A673 (cell line): ENCODE measurements around the gene RAG2. TPM values are rescaled to one million over a fixed set of nuclear protein-coding genes. Genes with fewer than 3 reads are reported as not detected.

Experiments used
- BruUV-seq: library from RNA; stranded (reverse); fragments of 400-500 nt; replicated peaks from 2 replicates; lab custom pipeline; 2021; lab: Mats Ljungman, UMichigan
- CTCF ChIA-PET: fragments of 300-600 bp; sonication (Branson Sonifier 250); formaldehyde crosslinking; loops from one replicate; lab custom pipeline; 2022; ENCODE audit warnings: antibody characterized with exemption; lab: Charles Lee
- POLR2A ChIA-PET: fragments of 300-600 bp; sonication (Branson Sonifier 250); formaldehyde crosslinking; loops from one replicate; lab custom pipeline; 2022; ENCODE audit warnings: antibody characterized with exemption; ENCODE audit not compliant: low non-redundant PET; lab: Charles Lee
- DNase-seq: peaks from one replicate; pipeline ENCODE4 v3.0.0-alpha.2; 2015; ENCODE audit warnings: low spot score
- H3K27ac ChIP-seq: fragments of 200-600 bp; sonication (generic); 2 replicates; pipeline ENCODE4 v1.5.1; 2016; ENCODE audit warnings: mixed run types, low read depth, mild to moderate bottlenecking, mixed read lengths, antibody characterized with exemption, low read length; ENCODE audit not compliant: poor library complexity, severe bottlenecking
- H3K27me3 ChIP-seq: fragments of 200-600 bp; sonication (generic); replicated peaks from 2 replicates; pipeline ENCODE4 v1.6.1; 2017; ENCODE audit warnings: mixed run types, low read depth, mild to moderate bottlenecking, mixed read lengths, antibody characterized with exemption, low read length; ENCODE audit not compliant: insufficient read depth, poor library complexity
- H3K36me3 ChIP-seq: fragments of 200-600 bp; sonication (generic); 2 replicates; pipeline ENCODE4 v1.6.1; 2016; ENCODE audit warnings: mixed run types, mild to moderate bottlenecking, mixed read lengths, antibody characterized with exemption, low read length; ENCODE audit not compliant: insufficient read depth, poor library complexity, severe bottlenecking
- H3K4me1 ChIP-seq: fragments of 200-600 bp; sonication (generic); 2 replicates; pipeline ENCODE4 v1.6.1; 2017; ENCODE audit warnings: mixed run types, mild to moderate bottlenecking, mixed read lengths, antibody characterized with exemption, low read length; ENCODE audit not compliant: insufficient read depth, poor library complexity, severe bottlenecking
- H3K4me3 ChIP-seq: fragments of 200-600 bp; sonication (generic); 2 replicates; pipeline ENCODE4 v1.5.1; 2016; ENCODE audit warnings: low read depth, mixed run types, mild to moderate bottlenecking, mixed read lengths, low read length; ENCODE audit not compliant: poor library complexity, severe bottlenecking
- H3K9me3 ChIP-seq: fragments of 200-600 bp; sonication (generic); 2 replicates; pipeline ENCODE4 v1.6.1; 2016; ENCODE audit warnings: mixed run types, low read depth, mild to moderate bottlenecking, mixed read lengths, antibody characterized with exemption, low read length; ENCODE audit not compliant: poor library complexity, severe bottlenecking
- EZH2 ChIP-seq: fragments of 200-600 bp; sonication (generic); IDR thresholded peaks from 2 replicates; pipeline ENCODE4 v1.6.1; 2017; ENCODE audit warnings: borderline replicate concordance, low read depth, mild to moderate bottlenecking, mixed read lengths, antibody characterized with exemption, low read length; ENCODE audit not compliant: poor library complexity, severe bottlenecking
- intact Hi-C: fragments of 100-400 bp; cut with micrococcal nuclease; formaldehyde crosslinking; loops from one replicate; pipeline ENCODE4 v1.10.0; 2022; ENCODE audit not compliant: unreplicated experiment
- total RNA-seq: library from RNA; stranded (reverse); gene quantifications from 2 replicates; pipeline ENCODE4 v1.2.3, GENCODE V29; 2021
- TF ChIP-seq, protein P1 (sequence below): fragments of 300-800, 200-600 bp; sonication (generic); conservative IDR thresholded peaks from 2 replicates; pipeline ENCODE4 v1.5.1; 2017; ENCODE audit warnings: low read depth, mild to moderate bottlenecking, antibody characterized with exemption, low read length, moderate library complexity, mixed read lengths

The RAG2 gene
- total RNA-seq, 1 experiment from 2014 or later, result not detected

DNA sequence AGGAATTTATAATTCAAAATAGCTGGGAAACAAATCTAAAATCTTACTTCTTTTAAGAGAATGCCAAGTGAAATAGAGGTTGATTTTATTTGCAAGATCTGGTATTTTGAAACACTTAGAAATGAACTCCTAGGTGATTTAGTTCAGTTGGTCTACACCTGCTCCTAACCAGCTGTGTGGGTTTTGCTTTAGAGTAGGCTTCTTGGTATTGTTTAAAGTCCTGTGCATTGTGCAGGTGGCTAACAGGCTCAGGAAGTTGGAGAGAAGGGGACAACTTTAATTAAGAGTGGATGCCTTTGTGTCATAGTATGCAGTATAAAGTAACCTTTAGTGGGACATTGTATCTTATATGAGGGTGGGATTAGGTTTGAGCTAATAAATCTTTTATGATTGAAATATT lies 4.1 kb upstream of the RAG2 start:
- Histone ChIP-seq H3K4me1 (no peaks in the 10 kb centered on the region), H3K36me3 (no peaks in the 10 kb centered on the region), H3K4me3 (no peak overlapping the region), H3K27ac (no peak overlapping the region), H3K27me3 (no peaks in the 10 kb centered on the region), H3K9me3 (no peaks in the 10 kb centered on the region)
- no peak for DNase-seq
- ChIA-PET POLR2A (no interaction called here), CTCF (no interaction called here)
- no peak for TF ChIP-seq EZH2
- TF ChIP-seq, protein P1, sequence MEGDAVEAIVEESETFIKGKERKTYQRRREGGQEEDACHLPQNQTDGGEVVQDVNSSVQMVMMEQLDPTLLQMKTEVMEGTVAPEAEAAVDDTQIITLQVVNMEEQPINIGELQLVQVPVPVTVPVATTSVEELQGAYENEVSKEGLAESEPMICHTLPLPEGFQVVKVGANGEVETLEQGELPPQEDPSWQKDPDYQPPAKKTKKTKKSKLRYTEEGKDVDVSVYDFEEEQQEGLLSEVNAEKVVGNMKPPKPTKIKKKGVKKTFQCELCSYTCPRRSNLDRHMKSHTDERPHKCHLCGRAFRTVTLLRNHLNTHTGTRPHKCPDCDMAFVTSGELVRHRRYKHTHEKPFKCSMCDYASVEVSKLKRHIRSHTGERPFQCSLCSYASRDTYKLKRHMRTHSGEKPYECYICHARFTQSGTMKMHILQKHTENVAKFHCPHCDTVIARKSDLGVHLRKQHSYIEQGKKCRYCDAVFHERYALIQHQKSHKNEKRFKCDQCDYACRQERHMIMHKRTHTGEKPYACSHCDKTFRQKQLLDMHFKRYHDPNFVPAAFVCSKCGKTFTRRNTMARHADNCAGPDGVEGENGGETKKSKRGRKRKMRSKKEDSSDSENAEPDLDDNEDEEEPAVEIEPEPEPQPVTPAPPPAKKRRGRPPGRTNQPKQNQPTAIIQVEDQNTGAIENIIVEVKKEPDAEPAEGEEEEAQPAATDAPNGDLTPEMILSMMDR, result no peak
- intact Hi-C loops, result no loop called here
- BruUV-seq, result no TSS peak

DNA sequence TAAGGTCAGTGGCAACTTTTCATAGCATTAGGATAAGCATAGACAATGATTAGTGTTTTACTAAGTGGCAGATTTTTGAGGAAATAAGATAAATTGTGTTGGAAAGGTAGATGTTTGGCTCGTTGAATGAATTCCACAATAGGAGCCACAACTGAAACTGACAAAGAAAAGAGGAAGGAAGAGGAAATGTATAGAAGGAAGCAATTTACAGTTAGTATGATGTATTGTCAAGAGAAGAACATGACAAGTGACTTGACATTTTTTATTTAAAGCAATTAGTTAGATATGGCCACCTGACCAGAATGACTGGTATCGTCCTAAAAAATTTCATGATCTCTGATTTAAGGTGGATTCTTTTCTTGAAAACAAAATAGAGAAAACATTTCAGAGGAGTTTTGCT lies 3.1 kb upstream of the RAG2 start:
- CTCF ChIA-PET, result no interaction called here
- Histone ChIP-seq H3K4me3 (no peak overlapping the region), H3K4me1 (no peaks in the 10 kb centered on the region), H3K9me3 (no peaks in the 10 kb centered on the region), H3K36me3 (no peaks in the 10 kb centered on the region), H3K27me3 (no peaks in the 10 kb centered on the region), H3K27ac (no peak overlapping the region)
- TF ChIP-seq, protein P1, result no peak
- TF ChIP-seq EZH2, result no peak
- intact Hi-C loops, result no loop called here
- POLR2A ChIA-PET, result no interaction called here
- DNase-seq, result no peak
- no TSS peak for BruUV-seq

DNA sequence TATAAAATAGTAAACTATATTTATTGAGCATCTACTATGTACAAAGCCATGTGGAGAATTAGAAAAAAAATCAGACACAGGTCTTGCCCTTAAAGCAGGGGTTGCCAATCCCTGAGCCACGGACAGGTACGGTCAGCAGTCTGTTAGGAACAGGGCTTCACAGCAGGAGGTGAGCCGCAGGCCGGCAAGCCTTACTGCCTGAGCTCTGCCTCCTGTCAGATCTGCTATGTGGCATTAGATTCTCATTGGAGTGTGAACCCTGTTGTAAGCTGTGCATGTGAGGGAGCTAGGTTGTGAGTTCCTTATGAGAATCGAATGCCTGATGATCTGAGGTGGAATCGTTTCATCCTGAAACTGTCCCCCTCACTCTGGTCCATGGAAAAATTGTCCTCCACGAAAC lies 2.1 kb upstream of the RAG2 start:
- no peaks in the 10 kb centered on the region for H3K36me3 ChIP-seq
- intact Hi-C loops, result no loop called here
- no peak overlapping the region for H3K27ac ChIP-seq
- H3K9me3 ChIP-seq, result no peaks in the 10 kb centered on the region
- H3K27me3 ChIP-seq, result no peaks in the 10 kb centered on the region
- CTCF ChIA-PET, result no interaction called here
- peaks cover 3% of the 10 kb centered on the region for H3K4me1 ChIP-seq
- TF ChIP-seq EZH2, result no peak
- TF ChIP-seq, protein P1, result no peak
- no peak for DNase-seq
- no TSS peak for BruUV-seq
- POLR2A ChIA-PET, result no interaction called here
- H3K4me3 ChIP-seq, result no peak overlapping the region
